Fibroblast of lung (primary cell): ENCODE data around the gene COPZ2. TPM values are rescaled to one million over a fixed set of nuclear protein-coding genes. Genes with fewer than 3 reads are reported as not detected.
"Not testable (repeated sequence)": the region's sequence is repeated elsewhere in the genome, so short reads cannot be mapped to it uniquely, and the experiment has no call there.

Experiments
- DNase-seq, 2 donors: peaks; one replicate each; pipeline versions ENCODE4 v3.0.0 to v3.0.0-alpha.2; 2010; ENCODE audit warnings: low read depth in 2 of 2
- H2AFZ ChIP-seq: 2 replicates; pipeline ENCODE4 v1.5.1; 2012; ENCODE audit warnings: low read length, control low read depth, inconsistent platforms
- H3K27ac ChIP-seq: 2 replicates; pipeline ENCODE4 v1.5.1; 2011; ENCODE audit warnings: low read length, control low read depth; ENCODE audit not compliant: insufficient read depth
- H3K27me3 ChIP-seq: 2 replicates; pipeline ENCODE4 v1.5.1; 2011; ENCODE audit warnings: mild to moderate bottlenecking, low read length; ENCODE audit not compliant: control insufficient read depth, insufficient read depth
- H3K36me3 ChIP-seq: 2 replicates; pipeline ENCODE4 v1.5.1; 2011; ENCODE audit warnings: low read length; ENCODE audit not compliant: control insufficient read depth, insufficient read depth
- H3K4me1 ChIP-seq: 2 replicates; pipeline ENCODE4 v1.5.1; 2011; ENCODE audit warnings: low read length; ENCODE audit not compliant: control insufficient read depth, insufficient read depth; ENCODE audit errors: extremely low read depth
- H3K4me2 ChIP-seq: 2 replicates; pipeline ENCODE4 v1.5.1; 2011; ENCODE audit warnings: low read length, control low read depth; ENCODE audit not compliant: insufficient read depth; ENCODE audit errors: extremely low read depth
- H3K4me3 ChIP-seq, 4 experiments: fragments of 200-600 bp in 1 of 4; sonication (generic) in 1 of 4; replicated peaks in 1 of 4; 2 replicates each; pipeline ENCODE4 v1.5.1; 2011 to 2016; ENCODE audit warnings: low read length in 4 of 4, low read depth in 3 of 4, mild to moderate bottlenecking in 3 of 4, control low read depth in 2 of 4, inconsistent platforms in 1 of 4, mixed read lengths in 1 of 4; ENCODE audit not compliant: insufficient read depth in 1 of 4; ENCODE audit errors: control extremely low read depth in 1 of 4
- H3K79me2 ChIP-seq: 2 replicates; pipeline ENCODE4 v1.5.1; 2012; ENCODE audit warnings: mild to moderate bottlenecking, low read length, inconsistent platforms; ENCODE audit not compliant: control insufficient read depth, insufficient read depth
- H3K9ac ChIP-seq: 2 replicates; pipeline ENCODE4 v1.5.1; 2011; ENCODE audit warnings: mild to moderate bottlenecking, low read length, control low read depth; ENCODE audit not compliant: insufficient read depth
- H3K9me3 ChIP-seq: 2 replicates; pipeline ENCODE4 v1.5.1; 2012; ENCODE audit warnings: low read depth, low read length; ENCODE audit not compliant: control insufficient read depth, insufficient read depth
- H4K20me1 ChIP-seq: 2 replicates; pipeline ENCODE4 v1.5.1; 2011; ENCODE audit warnings: low read length; ENCODE audit not compliant: control insufficient read depth, insufficient read depth; ENCODE audit errors: extremely low read depth
- EZH2 ChIP-seq: IDR thresholded peaks from 2 replicates; pipeline ENCODE4 v1.5.1; 2012; ENCODE audit warnings: low read length, control low read depth, mild to moderate bottlenecking; ENCODE audit errors: missing control alignments
- polyA plus RNA-seq, 2 donors: library from polyadenylated mRNA; depleted of rRNA in 1 of 2; stranded (reverse) in 1 of 2; unstranded in 1 of 2; fragments of >200 nt; gene quantifications; 2 replicates each; pipeline ENCODE4 v1.2.1, GENCODE V29; 2011 to 2012; ENCODE audit warnings: missing spikeins in 1 of 2
- total RNA-seq: library from RNA; depleted of rRNA; stranded (reverse); fragments of >200 nt; gene quantifications from 2 replicates; pipeline ENCODE4 v1.2.1, GENCODE V29; 2014
- TF ChIP-seq, protein P1 (sequence below), 2 donors: IDR thresholded peaks in 1 of 2; conservative IDR thresholded peaks in 1 of 2; 1 replicate in 1 of 2; 2 replicates in 1 of 2; pipeline ENCODE4 v1.5.1; 2011 to 2012; ENCODE audit warnings: low read length in 2 of 2, control low read depth in 1 of 2, inconsistent platforms in 1 of 2, low read depth in 1 of 2, mild to moderate bottlenecking in 1 of 2

Gene COPZ2
- total and polyA plus RNA-seq, 2 donors (not counting 1 experiment from before 2014, with no cell fraction given) = 63.1 to 97.9 TPM

DNA sequence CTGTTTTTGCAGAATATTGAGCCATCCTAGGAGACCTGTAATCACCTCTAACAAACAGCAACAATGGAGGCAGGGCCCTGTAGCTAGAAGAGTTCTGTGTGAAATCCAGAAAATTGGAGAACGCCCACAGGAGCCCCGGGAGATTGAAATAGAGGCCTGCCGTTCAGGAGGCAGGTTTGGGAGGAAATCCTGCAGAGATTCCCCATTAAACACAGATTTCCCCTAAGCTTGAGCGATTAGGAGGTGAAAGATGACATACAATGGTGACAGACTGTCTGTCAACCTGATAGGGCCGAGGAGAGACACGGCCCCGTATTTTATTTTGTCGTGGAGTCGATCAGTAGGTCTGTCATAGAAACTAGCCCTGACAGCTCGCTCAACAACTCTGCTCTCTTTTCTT is 48.4 kb downstream of the COPZ2 start:
- no peaks in the 10 kb centered on the region for H4K20me1 ChIP-seq
- H2AFZ ChIP-seq = no peak overlapping the region
- no peaks in the 10 kb centered on the region for H3K79me2 ChIP-seq
- H3K27me3 ChIP-seq = no peaks in the 10 kb centered on the region
- H3K9ac ChIP-seq = no peak overlapping the region
- H3K4me1 ChIP-seq = peaks cover 2% of the 10 kb centered on the region
- no peak overlapping the region for H3K4me2 ChIP-seq
- DNase-seq = no peak
- no peaks in the 10 kb centered on the region for H3K9me3 ChIP-seq
- TF ChIP-seq EZH2 = no peak
- TF ChIP-seq, protein P1, sequence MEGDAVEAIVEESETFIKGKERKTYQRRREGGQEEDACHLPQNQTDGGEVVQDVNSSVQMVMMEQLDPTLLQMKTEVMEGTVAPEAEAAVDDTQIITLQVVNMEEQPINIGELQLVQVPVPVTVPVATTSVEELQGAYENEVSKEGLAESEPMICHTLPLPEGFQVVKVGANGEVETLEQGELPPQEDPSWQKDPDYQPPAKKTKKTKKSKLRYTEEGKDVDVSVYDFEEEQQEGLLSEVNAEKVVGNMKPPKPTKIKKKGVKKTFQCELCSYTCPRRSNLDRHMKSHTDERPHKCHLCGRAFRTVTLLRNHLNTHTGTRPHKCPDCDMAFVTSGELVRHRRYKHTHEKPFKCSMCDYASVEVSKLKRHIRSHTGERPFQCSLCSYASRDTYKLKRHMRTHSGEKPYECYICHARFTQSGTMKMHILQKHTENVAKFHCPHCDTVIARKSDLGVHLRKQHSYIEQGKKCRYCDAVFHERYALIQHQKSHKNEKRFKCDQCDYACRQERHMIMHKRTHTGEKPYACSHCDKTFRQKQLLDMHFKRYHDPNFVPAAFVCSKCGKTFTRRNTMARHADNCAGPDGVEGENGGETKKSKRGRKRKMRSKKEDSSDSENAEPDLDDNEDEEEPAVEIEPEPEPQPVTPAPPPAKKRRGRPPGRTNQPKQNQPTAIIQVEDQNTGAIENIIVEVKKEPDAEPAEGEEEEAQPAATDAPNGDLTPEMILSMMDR (conservative IDR thresholded peaks at IDR 0.05 in 1 of 2, IDR thresholded peaks at IDR 0.05 in 1 of 2; ENCODE audit: low read depth in 1 of 2, low read length in 2 of 2) = no peak
- no peak overlapping the region for H3K4me3 ChIP-seq
- no peak overlapping the region for H3K27ac ChIP-seq
- H3K36me3 ChIP-seq = no peaks in the 10 kb centered on the region

- not testable (repeated sequence) for H3K27me3 ChIP-seq, H3K9me3 ChIP-seq, H2AFZ ChIP-seq, H4K20me1 ChIP-seq, H3K27ac ChIP-seq, H3K36me3 ChIP-seq, H3K4me3 ChIP-seq, DNase-seq, H3K9ac ChIP-seq, H3K4me1 ChIP-seq, H3K4me2 ChIP-seq, H3K79me2 ChIP-seq
Observed at GRCh38 chr17:47988445-47988844, 49.2 kb downstream of the COPZ2 start.

DNA sequence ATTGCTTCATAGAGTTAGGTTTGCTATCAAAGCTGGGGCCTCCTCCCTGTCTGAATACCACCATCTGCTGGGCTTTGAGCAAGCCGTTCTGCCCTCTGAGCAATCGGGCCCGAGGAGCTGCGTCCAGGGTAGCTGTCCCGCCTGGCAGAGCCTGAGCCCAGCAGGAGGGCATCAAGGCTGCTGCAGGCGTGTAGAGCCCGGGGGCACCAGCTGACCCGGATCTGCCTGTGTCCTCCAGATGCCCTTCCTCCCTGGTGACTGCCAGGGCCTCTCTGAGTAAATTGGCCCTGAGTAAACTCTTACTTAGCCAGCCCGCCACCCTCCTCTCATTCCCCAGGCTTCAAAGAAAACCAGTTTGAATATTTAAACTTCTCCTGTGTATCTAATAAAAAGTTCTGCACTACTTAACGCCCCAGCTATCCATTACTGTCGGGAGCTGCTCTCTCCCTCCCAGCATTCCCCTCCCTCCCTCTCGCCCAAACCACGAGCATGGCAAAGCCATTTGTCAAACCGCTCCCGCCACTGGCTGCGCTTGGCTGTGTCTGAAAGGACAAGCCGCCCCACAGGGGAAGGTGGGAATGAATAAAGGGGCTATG is 50.3 kb downstream of the COPZ2 start:
- peak in 1 of 2 donors; percentile 64 for DNase-seq
- TF ChIP-seq EZH2 = no peak
- TF ChIP-seq, protein P1 (conservative IDR thresholded peaks at IDR 0.05 in 1 of 2, IDR thresholded peaks at IDR 0.05 in 1 of 2; ENCODE audit: low read depth in 1 of 2, low read length in 2 of 2) = no peak
- H2AFZ ChIP-seq = no peak overlapping the region
- H3K79me2 ChIP-seq = no peaks in the 10 kb centered on the region
- no peaks in the 10 kb centered on the region for H3K27me3 ChIP-seq
- H4K20me1 ChIP-seq = no peaks in the 10 kb centered on the region
- H3K36me3 ChIP-seq = peaks cover 4% of the 10 kb centered on the region
- H3K4me1 ChIP-seq = peaks cover 2% of the 10 kb centered on the region
- no peak overlapping the region for H3K4me3 ChIP-seq
- no peaks in the 10 kb centered on the region for H3K9me3 ChIP-seq
- no peak overlapping the region for H3K27ac ChIP-seq
- H3K4me2 ChIP-seq = no peak overlapping the region
- no peak overlapping the region for H3K9ac ChIP-seq
